Activated naive CD4-positive, alpha-beta T cell treated with Interleukin-2 at 50 U/mL for 16 hours (primary cell): ENCODE results near the gene CAMSAP3.

Experiments
- DNase-seq: peaks from one replicate; pipeline ENCODE4 v3.0.0-alpha.2; 2020

The CAMSAP3 gene

GRCh38 chr19:7612282-7613274 lies 16.9 kb downstream of the CAMSAP3 start:
- DNase-seq = no peak

- DNase-seq = no peak
These were observed 19.4 kb downstream of the CAMSAP3 start for GRCh38 chr19:7614859-7615741.

DNA sequence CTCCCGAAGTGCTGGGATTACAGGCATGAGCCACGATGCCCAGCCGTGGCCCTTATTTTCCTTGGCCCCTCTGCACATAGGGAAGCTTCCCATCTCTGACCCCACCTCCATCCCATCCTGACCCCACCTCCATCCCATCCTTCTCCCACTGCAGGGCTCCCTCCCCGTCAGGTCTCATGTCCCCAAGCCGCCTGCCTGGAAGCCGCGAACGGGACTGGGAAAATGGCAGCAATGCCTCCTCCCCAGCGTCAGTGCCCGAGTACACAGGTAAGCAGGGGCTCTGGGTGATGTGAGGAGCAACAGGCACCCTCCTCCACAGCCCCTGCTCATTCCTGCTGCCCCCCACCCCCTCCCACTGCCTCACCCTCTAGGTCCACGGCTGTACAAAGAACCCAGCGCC lies 21.5 kb downstream of the CAMSAP3 start:
- no peak for DNase-seq

DNA sequence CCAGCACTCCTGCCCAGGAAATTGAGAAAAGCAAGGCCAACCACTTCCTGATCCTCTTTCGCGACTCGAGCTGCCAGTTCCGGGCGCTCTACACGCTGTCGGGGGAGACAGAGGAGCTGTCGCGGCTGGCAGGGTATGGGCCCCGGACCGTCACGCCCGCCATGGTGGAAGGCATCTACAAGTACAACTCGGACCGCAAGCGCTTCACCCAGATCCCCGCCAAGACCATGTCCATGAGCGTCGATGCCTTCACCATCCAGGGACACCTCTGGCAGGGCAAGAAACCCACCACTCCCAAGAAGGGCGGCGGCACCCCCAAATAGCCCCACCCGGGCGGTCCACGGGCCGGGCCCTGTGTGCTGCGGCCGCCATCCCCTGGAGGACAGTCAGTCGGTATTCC lies 22.1 kb downstream of the CAMSAP3 start:
- DNase-seq = no peak

DNA sequence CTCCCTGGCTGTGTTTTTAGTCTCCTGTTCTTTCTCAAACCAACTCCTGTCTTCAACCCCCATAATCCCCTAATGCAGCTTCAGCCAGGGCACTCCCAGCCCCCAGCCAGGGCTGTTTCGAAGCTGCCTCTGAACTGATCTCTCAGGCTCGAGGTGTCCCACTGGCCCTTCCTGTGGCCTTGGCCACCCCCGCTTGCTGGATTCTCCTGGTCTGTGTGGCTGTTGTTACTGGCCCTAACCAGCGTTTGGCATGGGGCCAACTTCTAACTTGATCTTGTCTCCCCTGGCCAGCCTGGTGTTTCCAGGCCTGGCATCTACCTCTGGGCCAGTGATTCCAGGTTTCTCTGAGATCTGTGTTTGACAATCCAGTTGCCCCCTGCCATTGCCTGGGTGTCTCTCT lies 22.7 kb downstream of the CAMSAP3 start:
- DNase-seq = no peak

- no peak for DNase-seq
These were observed 23.3 kb downstream of the CAMSAP3 start for GRCh38 chr19:7618771-7619510.

DNA sequence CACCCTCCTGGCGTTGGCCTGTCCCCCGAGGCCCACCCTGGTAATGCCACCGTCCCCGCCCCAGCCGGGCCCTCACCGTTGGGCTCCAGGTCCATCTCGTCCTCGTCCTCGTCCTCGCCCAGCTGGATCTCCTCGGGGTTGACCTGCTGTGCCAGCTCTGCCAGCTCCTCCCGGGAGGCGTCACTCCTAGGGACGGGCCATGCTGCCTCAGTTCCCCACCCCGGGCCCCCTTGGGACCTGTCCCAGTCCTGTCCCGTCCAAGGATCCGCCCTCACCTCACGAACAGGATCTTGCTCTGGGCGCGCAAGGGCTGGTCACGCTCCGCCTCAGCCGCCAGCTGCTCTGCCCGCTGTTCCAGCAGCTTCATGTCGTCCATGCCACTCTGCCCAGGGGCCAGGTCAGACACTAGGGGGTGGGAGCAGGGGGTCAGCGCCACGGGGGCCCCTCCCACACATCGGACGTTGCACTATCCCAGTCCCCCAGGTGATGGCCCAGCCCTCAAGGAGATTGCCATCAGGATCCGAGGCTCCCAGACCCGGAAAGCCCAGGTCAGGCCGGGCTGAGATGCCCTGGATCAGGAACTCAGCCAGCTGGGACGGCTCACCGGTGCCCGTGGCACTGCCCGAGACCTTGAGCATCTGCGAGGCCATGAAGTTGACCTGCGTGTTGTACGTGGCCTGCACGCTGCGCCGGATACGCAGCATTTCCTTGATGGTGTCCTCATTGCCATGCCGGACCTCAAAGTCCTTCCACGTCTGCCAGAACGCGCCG lies 24.2 kb downstream of the CAMSAP3 start:
- DNase-seq = no peak

GRCh38 chr19:7620442-7621412 lies 25.1 kb downstream of the CAMSAP3 start:
- DNase-seq = no peak

GRCh38 chr19:7622933-7623685 lies 27.4 kb downstream of the CAMSAP3 start:
- no peak for DNase-seq

- DNase-seq = no peak
These were observed 28.3 kb downstream of the CAMSAP3 start for GRCh38 chr19:7623725-7624603.

DNA sequence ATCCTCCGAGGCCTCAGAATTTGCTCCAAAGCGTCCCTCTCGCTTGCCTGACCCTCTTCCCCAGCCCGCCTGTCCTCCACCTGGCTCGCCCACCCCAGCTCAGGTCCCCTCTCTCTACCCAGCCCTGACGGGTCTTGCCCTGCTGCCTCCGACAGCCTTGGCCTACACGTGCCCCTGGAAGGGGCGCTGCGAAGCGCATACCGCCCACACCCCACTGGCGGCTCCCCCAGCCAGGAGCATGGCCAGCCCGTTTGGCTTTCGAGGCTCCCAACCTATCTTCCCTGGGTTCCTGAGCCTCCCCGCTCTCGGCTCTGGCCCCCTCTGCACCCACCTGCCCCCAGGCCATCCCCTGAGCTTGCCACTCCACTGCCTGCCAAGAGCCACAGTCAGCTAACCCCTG lies 29.1 kb downstream of the CAMSAP3 start:
- no peak for DNase-seq

GRCh38 chr19:7625763-7626372 lies 30.2 kb downstream of the CAMSAP3 start:
- no peak for DNase-seq

GRCh38 chr19:7627166-7627565 lies 31.5 kb downstream of the CAMSAP3 start:
- DNase-seq = no peak

DNA sequence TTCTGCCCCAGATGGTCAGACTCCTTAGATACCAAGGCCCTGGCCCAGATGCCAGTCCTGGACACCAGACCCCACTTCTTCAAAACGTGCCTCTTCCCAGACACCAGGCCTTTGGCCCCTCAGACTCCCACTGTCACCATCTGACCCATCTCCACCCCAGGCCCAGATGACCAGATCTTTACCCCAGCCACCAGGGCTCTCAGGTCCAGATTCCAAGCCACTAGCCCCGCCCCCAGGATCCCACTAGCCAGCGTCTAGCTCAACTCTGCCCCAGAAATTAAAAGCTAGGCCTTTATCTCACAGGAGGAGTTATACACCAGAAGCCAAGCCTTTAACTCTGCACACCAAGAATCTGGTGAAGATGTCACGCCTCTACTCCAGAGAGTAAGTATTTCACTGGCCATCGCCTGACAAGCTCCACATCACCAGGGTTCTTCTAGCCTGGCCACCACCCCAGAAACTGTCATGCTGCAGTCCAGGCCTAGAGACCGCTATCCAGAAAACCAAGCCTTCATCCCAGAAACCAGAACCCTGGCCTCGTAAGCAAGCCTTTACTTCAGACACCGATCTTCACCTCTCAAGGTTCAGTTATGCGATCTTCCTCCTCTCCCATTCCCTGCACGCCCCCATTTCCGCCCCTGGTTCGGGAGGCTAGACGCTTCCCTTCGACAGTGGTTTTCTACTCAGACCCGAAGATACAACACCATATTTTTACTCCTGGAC lies 33.1 kb downstream of the CAMSAP3 start:
- peak; percentile 10 for DNase-seq

GRCh38 chr19:7629347-7630054 lies 33.8 kb downstream of the CAMSAP3 start, which contains the start of the genes PET100 and XAB2:
Gene PET100 (plus strand): TSS chr19:7629793. CDS start chr19:7629834, 41 bp downstream.
Gene XAB2 (minus strand): TSS chr19:7629545. CDS start chr19:7629527, 18 bp downstream.
- peak; percentile 94 for DNase-seq

GRCh38 chr19:7631577-7631976 lies 35.9 kb downstream of the CAMSAP3 start:
- no peak for DNase-seq
